ENCODE data around the gene ISG15. TPM values are rescaled to one million over a fixed set of nuclear protein-coding genes. Genes with fewer than 3 reads are reported as not detected.

Gene ISG15
- total and polyA plus RNA-seq, 2 of the 13 experiments (the other 11 are each of a cell fraction or from before 2014, with no cell fraction given) = 42.1 to 54.9 TPM

GRCh38 chr1:983798-984475 lies 29.4 kb upstream of the ISG15 start:
- Histone ChIP-seq H4K20me1 (ENCODE audit: insufficient read depth, low read length) (no peaks in the 10 kb centered on the region), H3K27ac (ENCODE audit: extremely low read length, insufficient read depth, low read length) (no peak overlapping the region), H3K79me2 (ENCODE audit: insufficient read depth, low read length) (no peaks in the 10 kb centered on the region), H3K9ac (ENCODE audit: insufficient read depth, low read depth, low read length) (no peak overlapping the region), H3K36me3 (replicated peaks in 1 of 2; ENCODE audit: control insufficient read depth in 1 of 2, insufficient read depth in 2 of 2, low read length in 2 of 2) (no peaks in the 10 kb centered on the region), H3K4me2 (ENCODE audit: low read depth, low read length) (peak overlapping the region; percentile 45; the same call in 1 of the 2 replicates), H2AFZ (ENCODE audit: low read length) (no peak overlapping the region), H3K4me1 (ENCODE audit: insufficient read depth, low read length) (peaks cover 45% of the 10 kb centered on the region), H3K27me3 (ENCODE audit: control insufficient read depth in 1 of 2, insufficient read depth in 2 of 2, low read length in 2 of 2) (peaks cover 22 to 61% of the 10 kb centered on the region in 2 experiments), H3K4me3 (replicated peaks in 1 of 3; ENCODE audit: insufficient read depth in 1 of 3, low read depth in 2 of 3, low read length in 3 of 3) (peak overlapping the region in 1 of 3 experiments; percentile 37; a peak in 1 of 6 replicates), H3K9me3 (ENCODE audit: low read length) (no peaks in the 10 kb centered on the region)
- FAIRE-seq (no peak), ATAC-seq (peak; percentile 28; the same call in 2 of the 3 replicates), DNase-seq (ENCODE audit: low spot score) (no peak)
- WGBS (ENCODE audit: low lambda C conversion rate) = 7% methylated on average over 10 of the region's 29 CpGs
- in situ Hi-C loops (cut with HindIII; ENCODE audit: extremely low pct_ligation_motif_present, low pct_unique_long_range_greater_than_20kb) (no loop called here), intact Hi-C loops (cut with micrococcal nuclease; ENCODE audit: unreplicated experiment) (no loop called here)
- POLR2A ChIA-PET = interaction anchor here (0.8 to 1.3 kb wide), 3 partner anchors 17 to 141 kb away, joined by 3 read pairs; partner anchors contain the start of gene PLEKHN1
- CTCF ChIA-PET (ENCODE audit: low intra/inter-chr PET ratio, low total read pairs) = interaction anchor here (1.6 to 2.4 kb wide), 2 partner anchors 17 to 80 kb away, joined by 5 to 8 read pairs; no protein-coding TSS in a partner anchor
- no TSS peak for BruUV-seq (replicated peaks)
- TF ChIP-seq MNT (IDR thresholded peaks at IDR 0.05) (peak; percentile 69), HNRNPK (IDR thresholded peaks at IDR 0.05; ENCODE audit: low read depth, low read length, poor library complexity, severe bottlenecking) (no peak), SIX1 (CRISPR knock-in tag; IDR thresholded peaks at IDR 0.05; ENCODE audit: borderline replicate concordance) (no peak), ZNF616 (CRISPR knock-in tag; IDR thresholded peaks at IDR 0.05; ENCODE audit: low read depth) (no peak), ZNF703 (CRISPR knock-in tag; IDR thresholded peaks at IDR 0.05; ENCODE audit: borderline replicate concordance) (no peak), ZNF274 (CRISPR knock-in tag; IDR thresholded peaks at IDR 0.05) (no peak), TFE3 (CRISPR knock-in tag; IDR thresholded peaks at IDR 0.05) (no peak), ZNF816 (CRISPR knock-in tag; IDR thresholded peaks at IDR 0.05; ENCODE audit: borderline replicate concordance) (no peak), RFX1 (IDR thresholded peaks at IDR 0.05) (no peak), CTCF (CRISPR knock-in tag; IDR thresholded peaks at IDR 0.05) (peak; percentile 87), PATZ1 (CRISPR knock-in tag; IDR thresholded peaks at IDR 0.05) (peak; percentile 94), ZNF205 (CRISPR knock-in tag; IDR thresholded peaks at IDR 0.05) (no peak), NR3C1 (CRISPR knock-in tag; IDR thresholded peaks at IDR 0.05) (no peak), EED (CRISPR knock-in tag; IDR thresholded peaks at IDR 0.05) (no peak), ZNF264 (CRISPR knock-in tag; IDR thresholded peaks at IDR 0.05) (no peak)

Measured in HepG2 (cell line).